B cell (primary cell): Measurements from ENCODE around the gene TTYH3. TPM values are rescaled to one million over a fixed set of nuclear protein-coding genes. Genes with fewer than 3 reads are reported as not detected.
"Not testable (repeated sequence)": the region's sequence is repeated elsewhere in the genome, so short reads cannot be mapped to it uniquely, and the experiment has no call there.

Experiments used
- ATAC-seq: fragments of 200-7000 bp; cut with Tn5 transposase; one replicate; pipeline ENCODE4 v1.10.0; 2021; ENCODE audit warnings: low read depth, mild to moderate bottlenecking, moderate number of reproducible peaks, moderate library complexity
- CTCF ChIA-PET: fragments of 350-600 bp; sonication (Branson Sonifier 250); formaldehyde crosslinking; loops from one replicate; lab custom pipeline; 2021; ENCODE audit warnings: antibody characterized with exemption, inconsistent platforms; lab: Charles Lee
- POLR2A ChIA-PET: fragments of 350-600 bp; sonication (Branson Sonifier 250); formaldehyde crosslinking; loops from one replicate; lab custom pipeline; 2021; ENCODE audit warnings: antibody characterized with exemption; lab: Charles Lee
- DNase-seq: peaks from one replicate; pipeline ENCODE4 v3.0.0; 2013
- H2AFZ ChIP-seq: 2 replicates; pipeline ENCODE4 v1.6.1; 2012; ENCODE audit warnings: mild to moderate bottlenecking, low read depth, low read length; ENCODE audit not compliant: insufficient read depth, poor library complexity, severe bottlenecking
- H3K27ac ChIP-seq, 2 donors: 1 replicate in 1 of 2; 2 replicates in 1 of 2; pipeline ENCODE4 v1.5.1; 2012 to 2013; ENCODE audit warnings: low read length in 2 of 2, mild to moderate bottlenecking in 2 of 2, moderate library complexity in 1 of 2
- H3K27me3 ChIP-seq, 4 experiments: fragments of 200-600 bp in 1 of 4; sonication (generic) in 1 of 4; replicated peaks in 1 of 4; 1 replicate in 2 of 4; 2 replicates in 2 of 4; pipeline versions ENCODE4 v1.6.1 to v1.7.0; 2013 to 2016; ENCODE audit warnings: low read length in 3 of 4, mild to moderate bottlenecking in 2 of 4, mixed read lengths in 1 of 4, moderate library complexity in 1 of 4; ENCODE audit not compliant: insufficient read depth in 4 of 4, control insufficient read depth in 3 of 4; ENCODE audit errors: control extremely low read depth in 1 of 4
- H3K36me3 ChIP-seq, 2 experiments: replicated peaks in 1 of 2; 1 replicate in 1 of 2; 2 replicates in 1 of 2; pipeline versions ENCODE4 v1.6.1 to v1.7.1; 2013; ENCODE audit warnings: low read length in 1 of 2; ENCODE audit not compliant: insufficient read depth in 2 of 2, control insufficient read depth in 1 of 2; ENCODE audit errors: control extremely low read depth in 1 of 2, extremely low read depth in 1 of 2
- H3K4me1 ChIP-seq, 2 donors: fragments of 200-600 bp in 1 of 2; sonication (generic) in 1 of 2; 1 replicate in 1 of 2; 2 replicates in 1 of 2; pipeline versions ENCODE4 v1.5.1 to v1.6.1; 2013 to 2017; ENCODE audit warnings: low read length in 2 of 2; ENCODE audit not compliant: control insufficient read depth in 2 of 2, insufficient read depth in 2 of 2
- H3K4me2 ChIP-seq: replicated peaks from 2 replicates; pipeline ENCODE3; 2012; ENCODE audit warnings: mild to moderate bottlenecking, low read depth, low read length; ENCODE audit not compliant: poor library complexity, severe bottlenecking
- H3K4me3 ChIP-seq, 5 experiments: fragments of 200-600 bp in 1 of 5; sonication (generic) in 1 of 5; 1 replicate in 3 of 5; 2 replicates in 2 of 5; pipeline versions ENCODE4 v1.5.1 to v1.7.0; 2011 to 2016; ENCODE audit warnings: low read length in 4 of 5, mild to moderate bottlenecking in 4 of 5, low read depth in 2 of 5, control low read depth in 1 of 5, moderate library complexity in 1 of 5; ENCODE audit not compliant: insufficient read depth in 1 of 5; ENCODE audit errors: control extremely low read depth in 1 of 5, extremely low read depth in 1 of 5
- H3K79me2 ChIP-seq: fragments of 200-600 bp; sonication (generic); one replicate; pipeline ENCODE4 v1.6.0; 2016; ENCODE audit warnings: low read length; ENCODE audit not compliant: control insufficient read depth, insufficient read depth
- H3K9ac ChIP-seq: fragments of 200-600 bp; sonication (generic); 2 replicates; pipeline ENCODE4 v1.6.1; 2017; ENCODE audit warnings: mild to moderate bottlenecking, low read length, moderate library complexity
- H3K9me3 ChIP-seq, 3 donors: one replicate each; pipeline versions ENCODE4 v1.6.1 to v1.7.1; 2013; ENCODE audit warnings: low read length in 2 of 3; ENCODE audit not compliant: control insufficient read depth in 2 of 3, insufficient read depth in 1 of 3; ENCODE audit errors: control extremely low read depth in 1 of 3
- H4K20me1 ChIP-seq: 2 replicates; pipeline ENCODE4 v1.6.0; 2012; ENCODE audit warnings: mild to moderate bottlenecking, low read length; ENCODE audit not compliant: insufficient read depth, control insufficient read depth, poor library complexity, severe bottlenecking
- H3K27ac Mint-ChIP-seq: one replicate; pipeline ENCODE4 v1.8.0; 2021; ENCODE audit warnings: mixed read lengths
- H3K27me3 Mint-ChIP-seq: one replicate; pipeline ENCODE4 v1.8.0; 2021; ENCODE audit warnings: mixed read lengths
- H3K4me1 Mint-ChIP-seq: one replicate; pipeline ENCODE4 v1.8.0; 2021; ENCODE audit warnings: mixed read lengths
- H3K4me3 Mint-ChIP-seq: one replicate; pipeline ENCODE4 v1.8.0; 2021; ENCODE audit warnings: mixed read lengths
- H3K9me3 Mint-ChIP-seq: one replicate; pipeline ENCODE4 v1.8.0; 2022; ENCODE audit warnings: mixed read lengths; ENCODE audit not compliant: insufficient read depth
- CTCF ChIP-seq: fragments of 200-600 bp; IDR thresholded peaks from one replicate; pipeline ENCODE4 v1.8.0; 2022; ENCODE audit warnings: antibody characterized with exemption, mild to moderate bottlenecking
- EZH2 ChIP-seq: IDR thresholded peaks from 2 replicates; pipeline ENCODE4 v1.6.1; 2012; ENCODE audit warnings: borderline replicate concordance, low read depth, mild to moderate bottlenecking, moderate library complexity, low read length; ENCODE audit not compliant: insufficient read depth, poor library complexity, severe bottlenecking
- WGBS: methylation state at CpG from one replicate; pipeline ENCODE4 v1.1.5; 2013; ENCODE audit warnings: missing lambda C conversion rate; ENCODE audit not compliant: insufficient coverage; 5-methylcytosine and 5-hydroxymethylcytosine counted together
- intact Hi-C: fragments of 100-400 bp; cut with micrococcal nuclease; formaldehyde crosslinking; loops from one replicate; pipeline ENCODE4 v1.10.0; 2022
- polyA plus RNA-seq: library from polyadenylated mRNA; depleted of rRNA; stranded (reverse); fragments of >200 nt; gene quantifications from 2 replicates; pipeline ENCODE4 v1.2.3, GENCODE V29; 2012
- total RNA-seq, 2 donors: library from RNA; stranded (reverse); fragments of 120-200 nt in 1 of 2; gene quantifications; 1 replicate in 1 of 2; 2 replicates in 1 of 2; pipeline versions ENCODE4 v1.2.3 to v1.2.4, GENCODE V29; 2013 to 2022

Gene TTYH3
- total and polyA plus RNA-seq, 2 donors (not counting 1 experiment from before 2014, with no cell fraction given): 8.4 to 48.6 TPM

GRCh38 chr7:2608921-2609411, 22.8 kb upstream of the TTYH3 start:
- Mint-ChIP-seq H3K27me3 (no peaks in the 10 kb centered on the region), H3K9me3 (no peaks in the 10 kb centered on the region), H3K4me3 (peak overlapping the region; percentile 87), H3K27ac (peak overlapping the region; percentile 88), H3K4me1 (peaks cover 25% of the 10 kb centered on the region)
- Histone ChIP-seq H3K79me2 (no peaks in the 10 kb centered on the region), H4K20me1 (no peaks in the 10 kb centered on the region), H3K4me3 (peak overlapping the region in 4 of 5 experiments; percentile 18 to 48 (median 37)), H3K4me2 (peak overlapping the region; percentile 76), H2AFZ (peak overlapping the region; percentile 63), H3K27ac (peak overlapping the region in 1 of 2 donors; percentile 42), H3K9me3 (no peaks in the 10 kb centered on the region), H3K4me1 (peaks cover 15 to 25% of the 10 kb centered on the region in 2 donors), H3K36me3 (no peaks in the 10 kb centered on the region), H3K27me3 (no peaks in the 10 kb centered on the region), H3K9ac (peak overlapping the region; percentile 50)
- TF ChIP-seq CTCF (peak; percentile 57), EZH2 (no peak)
- POLR2A ChIA-PET: interaction anchor here (1.0 to 1.8 kb wide), 4 partner anchors 33 to 110 kb away, joined by 3 to 5 read pairs (median 4); no protein-coding TSS in a partner anchor
- CTCF ChIA-PET: interaction anchor here (0.7 to 2.1 kb wide), 15 partner anchors 10 to 481 kb away, joined by 3 to 19 read pairs (median 3); no protein-coding TSS in a partner anchor
- ATAC-seq: peak; percentile 94
- 4% methylated on average over 4 of the region's 14 CpGs for WGBS
- intact Hi-C loops: loop anchor here (1.0 to 2.0 kb wide), 2 partner anchors 24 to 54 kb away; partner anchors contain the start of gene BRAT1
- peak; percentile 83 for DNase-seq

GRCh38 chr7:2609646-2610045, 22.1 kb upstream of the TTYH3 start:
- H3K9me3 ChIP-seq, H3K27ac ChIP-seq, H3K27ac Mint-ChIP-seq, H3K27me3 Mint-ChIP-seq, H3K36me3 ChIP-seq, H4K20me1 ChIP-seq, H3K4me3 ChIP-seq, H3K27me3 ChIP-seq, H3K9ac ChIP-seq, DNase-seq, ATAC-seq, H3K79me2 ChIP-seq, H3K9me3 Mint-ChIP-seq: not testable (repeated sequence)
- WGBS: 90% methylated on average over 6 of the region's 6 CpGs
- Histone ChIP-seq H2AFZ (peak overlapping the region; percentile 63), H3K4me2 (peak overlapping the region; percentile 76), H3K4me1 (peaks cover 16 to 30% of the 10 kb centered on the region in 2 donors)
- CTCF ChIA-PET: interaction anchor here (1.1 to 2.1 kb wide), 7 partner anchors 24 to 131 kb away, joined by 3 to 19 read pairs (median 4); no protein-coding TSS in a partner anchor
- POLR2A ChIA-PET: interaction anchor here (1.8 kb wide), 1 partner anchor 101 kb away, joined by 5 read pairs; no protein-coding TSS in a partner anchor
- H3K4me3 Mint-ChIP-seq: peak overlapping the region; percentile 87
- intact Hi-C loops: loop anchor here (1.0 to 2.0 kb wide), 2 partner anchors 24 to 55 kb away; partner anchors contain the start of gene BRAT1
- H3K4me1 Mint-ChIP-seq: peaks cover 31% of the 10 kb centered on the region
